Astrocyte (in vitro differentiated cells and primary cell): ENCODE measurements around the gene RIC1.
"Not testable (repeated sequence)": the region's sequence is repeated elsewhere in the genome, so short reads cannot be mapped to it uniquely, and the experiment has no call there.

Experiments
- CTCF ChIP-seq: IDR thresholded peaks from 2 replicates; pipeline ENCODE4 v1.5.1; 2011; ENCODE audit warnings: low read depth, mild to moderate bottlenecking, inconsistent platforms, low read length, moderate library complexity; ENCODE audit not compliant: insufficient read depth
- EZH2 ChIP-seq: IDR thresholded peaks from 2 replicates; pipeline ENCODE4 v1.6.1; 2012; ENCODE audit warnings: mild to moderate bottlenecking, low read length, inconsistent platforms; ENCODE audit not compliant: insufficient read depth

DNA sequence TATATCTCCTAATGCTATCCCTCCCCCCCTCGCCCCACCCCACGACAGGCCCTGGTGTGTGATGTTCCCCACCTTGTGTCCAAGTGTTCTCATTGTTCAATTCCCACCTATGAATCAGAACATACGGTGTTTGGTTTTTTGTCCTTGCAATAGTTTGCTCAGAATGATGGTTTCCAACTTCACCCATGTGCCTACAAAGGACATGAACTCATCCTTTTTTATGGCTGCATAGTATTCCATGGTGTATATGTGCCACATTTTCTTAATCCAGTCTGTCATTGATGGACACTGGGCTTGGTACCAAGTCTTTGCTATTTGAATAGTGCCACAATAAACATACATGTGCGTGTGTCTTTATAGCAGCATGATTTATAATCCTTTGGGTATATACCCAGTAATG lies 93.8 kb downstream of the RIC1 start:
- not testable (repeated sequence) for TF ChIP-seq CTCF, EZH2
